WERI-Rb-1 (cell line): ENCODE results near the gene MUS81.

Experiments used
- DNase-seq: peaks from one replicate; pipeline ENCODE4 v3.0.0-alpha.2; 2020
- H3K27ac ChIP-seq: fragments of 250-450 bp; sonication (Bioruptor Pico); 2 replicates; pipeline ENCODE4 v1.5.1; 2020; ENCODE audit warnings: mild to moderate bottlenecking, moderate library complexity
- H3K27me3 ChIP-seq: fragments of 250-450 bp; sonication (Bioruptor Pico); 2 replicates; pipeline ENCODE4 v1.5.1; 2021; ENCODE audit warnings: mild to moderate bottlenecking, low read depth, moderate library complexity; ENCODE audit not compliant: insufficient read depth, severe bottlenecking
- H3K36me3 ChIP-seq: fragments of 250-450 bp; sonication (Bioruptor Pico); 2 replicates; pipeline ENCODE4 v1.5.1; 2020; ENCODE audit warnings: mild to moderate bottlenecking, moderate library complexity
- H3K4me3 ChIP-seq: 2 replicates; pipeline ENCODE4 v1.5.1; 2011; ENCODE audit warnings: low read depth, mild to moderate bottlenecking, control low read depth, low read length
- H3K9me3 ChIP-seq: fragments of 250-450 bp; sonication (Bioruptor Pico); 2 replicates; pipeline ENCODE4 v1.5.1; 2021; ENCODE audit warnings: mild to moderate bottlenecking, moderate library complexity; ENCODE audit not compliant: severe bottlenecking
- TF ChIP-seq, protein P1 (sequence below): IDR thresholded peaks from 2 replicates; pipeline ENCODE4 v1.5.1; 2011; ENCODE audit warnings: low read depth, mild to moderate bottlenecking, control low read depth, inconsistent platforms, low read length

The MUS81 gene

GRCh38 chr11:65903715-65904114 is 43.5 kb downstream of the MUS81 start:
- no peak for DNase-seq
- Histone ChIP-seq H3K4me3 (no peak overlapping the region), H3K27ac (no peak overlapping the region), H3K9me3 (no peaks in the 10 kb centered on the region), H3K36me3 (no peaks in the 10 kb centered on the region), H3K27me3 (no peaks in the 10 kb centered on the region)
- TF ChIP-seq, protein P1, sequence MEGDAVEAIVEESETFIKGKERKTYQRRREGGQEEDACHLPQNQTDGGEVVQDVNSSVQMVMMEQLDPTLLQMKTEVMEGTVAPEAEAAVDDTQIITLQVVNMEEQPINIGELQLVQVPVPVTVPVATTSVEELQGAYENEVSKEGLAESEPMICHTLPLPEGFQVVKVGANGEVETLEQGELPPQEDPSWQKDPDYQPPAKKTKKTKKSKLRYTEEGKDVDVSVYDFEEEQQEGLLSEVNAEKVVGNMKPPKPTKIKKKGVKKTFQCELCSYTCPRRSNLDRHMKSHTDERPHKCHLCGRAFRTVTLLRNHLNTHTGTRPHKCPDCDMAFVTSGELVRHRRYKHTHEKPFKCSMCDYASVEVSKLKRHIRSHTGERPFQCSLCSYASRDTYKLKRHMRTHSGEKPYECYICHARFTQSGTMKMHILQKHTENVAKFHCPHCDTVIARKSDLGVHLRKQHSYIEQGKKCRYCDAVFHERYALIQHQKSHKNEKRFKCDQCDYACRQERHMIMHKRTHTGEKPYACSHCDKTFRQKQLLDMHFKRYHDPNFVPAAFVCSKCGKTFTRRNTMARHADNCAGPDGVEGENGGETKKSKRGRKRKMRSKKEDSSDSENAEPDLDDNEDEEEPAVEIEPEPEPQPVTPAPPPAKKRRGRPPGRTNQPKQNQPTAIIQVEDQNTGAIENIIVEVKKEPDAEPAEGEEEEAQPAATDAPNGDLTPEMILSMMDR: no peak

- Histone ChIP-seq H3K4me3 (no peak overlapping the region), H3K9me3 (no peaks in the 10 kb centered on the region), H3K27me3 (no peaks in the 10 kb centered on the region), H3K36me3 (no peaks in the 10 kb centered on the region), H3K27ac (no peak overlapping the region)
- TF ChIP-seq, protein P1: no peak
- no peak for DNase-seq
Observed at GRCh38 chr11:65906602-65907001, 46.4 kb downstream of the MUS81 start.

DNA sequence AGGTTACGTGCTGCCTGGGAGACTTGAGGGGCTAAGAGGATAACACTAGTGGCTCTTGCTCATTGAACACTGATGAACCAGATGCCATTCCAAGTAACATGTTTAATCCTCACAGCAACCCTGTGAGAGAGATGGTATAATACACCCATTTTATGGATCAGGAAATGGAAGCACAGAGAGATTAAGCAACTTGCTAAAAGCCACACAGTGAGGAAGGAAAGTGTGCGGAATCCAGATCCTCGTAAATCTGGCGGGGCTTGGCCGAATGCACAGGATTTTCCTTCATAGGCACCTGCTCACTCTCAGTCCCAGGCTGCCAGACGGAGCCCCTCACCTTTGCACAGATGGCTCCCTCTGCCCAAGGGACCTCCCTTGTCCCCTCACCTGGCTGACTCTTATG is 47.6 kb downstream of the MUS81 start:
- H3K4me3 ChIP-seq: no peak overlapping the region
- no peak overlapping the region for H3K27ac ChIP-seq
- H3K27me3 ChIP-seq: no peaks in the 10 kb centered on the region
- TF ChIP-seq, protein P1: no peak
- no peaks in the 10 kb centered on the region for H3K36me3 ChIP-seq
- DNase-seq: no peak
- H3K9me3 ChIP-seq: no peaks in the 10 kb centered on the region

GRCh38 chr11:65911682-65912568 is 51.7 kb downstream of the MUS81 start:
- peak; percentile 78 for DNase-seq
- peak overlapping the region; percentile 34 for H3K27ac ChIP-seq
- TF ChIP-seq, protein P1: peak; percentile 82

GRCh38 chr11:65912845-65913244 is 52.6 kb downstream of the MUS81 start:
- no peak for DNase-seq
- Histone ChIP-seq H3K36me3 (no peaks in the 10 kb centered on the region; the same call in 1 of the 2 replicates), H3K27ac (no peak overlapping the region), H3K9me3 (no peaks in the 10 kb centered on the region), H3K4me3 (no peak overlapping the region), H3K27me3 (no peaks in the 10 kb centered on the region)
- TF ChIP-seq, protein P1: no peak

More at GRCh38 chr11:65911682-65912568, 51.7 kb downstream of the MUS81 start:
- Histone ChIP-seq H3K36me3 (no peaks in the 10 kb centered on the region), H3K4me3 (no peak overlapping the region), H3K9me3 (no peaks in the 10 kb centered on the region), H3K27me3 (no peaks in the 10 kb centered on the region)
